ENCODE data around the gene ADGRD2.

Gene ADGRD2

GRCh38 chr9:124503713-124504529, 53.7 kb downstream of the ADGRD2 start:
- TF ChIP-seq TAF1 (IDR thresholded peaks at IDR 0.05; ENCODE audit: borderline replicate concordance, insufficient read depth, low read length) (no peak), SIN3A (IDR thresholded peaks at IDR 0.05; ENCODE audit: borderline replicate concordance, insufficient read depth, low read length) (no peak), REST (IDR thresholded peaks at IDR 0.05; ENCODE audit: insufficient read depth in 1 of 2, low read depth in 2 of 2, low read length in 2 of 2) (no peak), POLR2AphosphoS5 (IDR thresholded peaks at IDR 0.05; ENCODE audit: low read depth, low read length) (no peak), FOXP2 (optimal IDR thresholded peaks at IDR 0.05; ENCODE audit: borderline replicate concordance, extremely low read depth, extremely low read length, insufficient read depth) (no peak)

GRCh38 chr9:124504530-124505005, 54.3 kb downstream of the ADGRD2 start:
- no peak for TF ChIP-seq FOXP2 (optimal IDR thresholded peaks at IDR 0.05; ENCODE audit: borderline replicate concordance, extremely low read depth, extremely low read length, insufficient read depth)
- no peak for TF ChIP-seq SIN3A (IDR thresholded peaks at IDR 0.05; ENCODE audit: borderline replicate concordance, insufficient read depth, low read length)
- TF ChIP-seq POLR2AphosphoS5 (IDR thresholded peaks at IDR 0.05; ENCODE audit: low read depth, low read length) = no peak
- no peak for TF ChIP-seq TAF1 (IDR thresholded peaks at IDR 0.05; ENCODE audit: borderline replicate concordance, insufficient read depth, low read length)
- TF ChIP-seq REST (IDR thresholded peaks at IDR 0.05; ENCODE audit: insufficient read depth in 1 of 2, low read depth in 2 of 2, low read length in 2 of 2) = no peak

- no peak for TF ChIP-seq REST (IDR thresholded peaks at IDR 0.05; ENCODE audit: insufficient read depth in 1 of 2, low read depth in 2 of 2, low read length in 2 of 2)
- no peak for TF ChIP-seq SIN3A (IDR thresholded peaks at IDR 0.05; ENCODE audit: borderline replicate concordance, insufficient read depth, low read length)
- no peak for TF ChIP-seq FOXP2 (optimal IDR thresholded peaks at IDR 0.05; ENCODE audit: borderline replicate concordance, extremely low read depth, extremely low read length, insufficient read depth)
- TF ChIP-seq TAF1 (IDR thresholded peaks at IDR 0.05; ENCODE audit: borderline replicate concordance, insufficient read depth, low read length) = no peak
- TF ChIP-seq POLR2AphosphoS5 (IDR thresholded peaks at IDR 0.05; ENCODE audit: low read depth, low read length) = no peak
These were observed 55.0 kb downstream of the ADGRD2 start for GRCh38 chr9:124505006-124505900.

GRCh38 chr9:124505901-124506346, 55.7 kb downstream of the ADGRD2 start:
- TF ChIP-seq REST (IDR thresholded peaks at IDR 0.05; ENCODE audit: insufficient read depth in 1 of 2, low read depth in 2 of 2, low read length in 2 of 2) (no peak), SIN3A (IDR thresholded peaks at IDR 0.05; ENCODE audit: borderline replicate concordance, insufficient read depth, low read length) (no peak), TAF1 (IDR thresholded peaks at IDR 0.05; ENCODE audit: borderline replicate concordance, insufficient read depth, low read length) (no peak), FOXP2 (optimal IDR thresholded peaks at IDR 0.05; ENCODE audit: borderline replicate concordance, extremely low read depth, extremely low read length, insufficient read depth) (no peak), POLR2AphosphoS5 (IDR thresholded peaks at IDR 0.05; ENCODE audit: low read depth, low read length) (no peak)

Measured in PFSK-1 (cell line).